DMS79 (cell line): ENCODE data around the gene MGAT5B.
"Not testable (repeated sequence)": the region's sequence is repeated elsewhere in the genome, so short reads cannot be mapped to it uniquely, and the experiment has no call there.

ENCODE experiments used
- DNase-seq: peaks from one replicate; lab custom pipeline; 2025; lab: John Stamatoyannopoulos, UW

Gene MGAT5B, protein sequence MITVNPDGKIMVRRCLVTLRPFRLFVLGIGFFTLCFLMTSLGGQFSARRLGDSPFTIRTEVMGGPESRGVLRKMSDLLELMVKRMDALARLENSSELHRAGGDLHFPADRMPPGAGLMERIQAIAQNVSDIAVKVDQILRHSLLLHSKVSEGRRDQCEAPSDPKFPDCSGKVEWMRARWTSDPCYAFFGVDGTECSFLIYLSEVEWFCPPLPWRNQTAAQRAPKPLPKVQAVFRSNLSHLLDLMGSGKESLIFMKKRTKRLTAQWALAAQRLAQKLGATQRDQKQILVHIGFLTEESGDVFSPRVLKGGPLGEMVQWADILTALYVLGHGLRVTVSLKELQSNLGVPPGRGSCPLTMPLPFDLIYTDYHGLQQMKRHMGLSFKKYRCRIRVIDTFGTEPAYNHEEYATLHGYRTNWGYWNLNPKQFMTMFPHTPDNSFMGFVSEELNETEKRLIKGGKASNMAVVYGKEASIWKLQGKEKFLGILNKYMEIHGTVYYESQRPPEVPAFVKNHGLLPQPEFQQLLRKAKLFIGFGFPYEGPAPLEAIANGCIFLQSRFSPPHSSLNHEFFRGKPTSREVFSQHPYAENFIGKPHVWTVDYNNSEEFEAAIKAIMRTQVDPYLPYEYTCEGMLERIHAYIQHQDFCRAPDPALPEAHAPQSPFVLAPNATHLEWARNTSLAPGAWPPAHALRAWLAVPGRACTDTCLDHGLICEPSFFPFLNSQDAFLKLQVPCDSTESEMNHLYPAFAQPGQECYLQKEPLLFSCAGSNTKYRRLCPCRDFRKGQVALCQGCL

DNA sequence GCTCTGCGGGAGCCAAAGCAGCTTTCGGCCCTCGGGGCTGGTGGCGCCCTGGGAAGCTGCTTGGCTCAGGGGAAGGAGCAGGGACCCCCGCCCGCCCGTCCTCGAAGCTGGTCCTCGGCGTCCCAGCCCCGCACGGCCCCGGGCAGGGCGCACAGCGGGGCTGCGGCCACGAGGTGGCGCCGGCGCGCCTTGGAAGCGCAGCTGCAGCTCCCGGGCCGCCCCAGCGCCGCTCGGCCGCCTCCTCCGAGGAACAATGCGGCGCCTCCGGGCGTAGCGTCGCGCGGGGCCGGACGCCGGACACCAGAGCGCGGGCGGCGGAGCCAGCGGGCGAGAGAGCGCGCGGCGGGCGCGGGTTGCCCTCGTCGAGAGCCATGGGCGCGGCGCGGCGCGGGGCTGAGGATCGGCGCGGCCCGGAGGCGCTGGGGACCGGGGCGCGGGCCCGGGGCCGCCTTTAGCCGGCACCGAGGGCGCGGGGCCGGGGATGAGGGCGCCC is at the start of gene MGAT5B:
TSS of gene MGAT5B (plus strand) at position 229 of the 493 bp plus-strand sequence. CDS start 626 bp downstream, outside the sequence.
- DNase-seq = peak; percentile 10

DNA sequence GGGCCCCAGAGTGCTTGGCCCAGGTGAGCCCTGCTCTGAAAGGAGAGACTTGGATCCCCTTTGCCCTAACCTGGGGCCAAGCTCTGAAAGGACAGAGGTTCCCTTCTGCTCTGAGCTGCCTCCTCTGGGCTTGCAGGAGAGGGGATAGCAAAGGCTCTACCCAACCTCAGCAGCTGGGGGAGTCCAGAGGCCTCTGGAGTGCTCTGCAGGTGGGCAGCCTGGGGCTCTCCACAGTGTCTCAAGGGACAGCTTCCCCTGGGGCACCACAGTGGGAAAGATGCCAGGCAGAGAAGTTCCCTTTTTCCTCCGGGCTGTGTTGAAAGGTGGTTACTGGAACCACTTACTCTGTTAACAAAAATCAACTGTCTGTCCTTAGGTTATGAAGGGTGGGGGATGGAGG is 48.2 kb upstream of the MGAT5B start:
- DNase-seq = peak; percentile 65

DNA sequence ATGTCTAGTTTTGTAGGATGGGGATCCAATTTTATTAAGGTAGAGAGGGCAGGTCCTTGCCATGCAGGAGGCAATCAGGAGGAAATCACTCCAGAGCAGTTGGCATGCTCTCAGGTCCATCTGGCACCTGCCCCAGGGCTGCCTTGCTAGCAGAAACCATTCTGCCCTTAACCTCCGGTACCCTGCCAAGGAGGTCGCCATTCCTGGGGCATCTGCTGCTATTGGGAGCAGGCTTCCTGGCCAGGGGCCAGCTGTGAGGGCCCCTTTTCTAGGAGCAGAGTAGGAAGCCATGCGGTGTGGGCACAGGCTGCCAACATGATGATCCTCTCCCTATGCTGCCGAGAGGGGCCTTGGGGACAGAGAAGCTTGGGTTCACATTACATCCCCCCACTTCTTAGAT is 47.6 kb upstream of the MGAT5B start:
- DNase-seq = peak; percentile 81

DNA sequence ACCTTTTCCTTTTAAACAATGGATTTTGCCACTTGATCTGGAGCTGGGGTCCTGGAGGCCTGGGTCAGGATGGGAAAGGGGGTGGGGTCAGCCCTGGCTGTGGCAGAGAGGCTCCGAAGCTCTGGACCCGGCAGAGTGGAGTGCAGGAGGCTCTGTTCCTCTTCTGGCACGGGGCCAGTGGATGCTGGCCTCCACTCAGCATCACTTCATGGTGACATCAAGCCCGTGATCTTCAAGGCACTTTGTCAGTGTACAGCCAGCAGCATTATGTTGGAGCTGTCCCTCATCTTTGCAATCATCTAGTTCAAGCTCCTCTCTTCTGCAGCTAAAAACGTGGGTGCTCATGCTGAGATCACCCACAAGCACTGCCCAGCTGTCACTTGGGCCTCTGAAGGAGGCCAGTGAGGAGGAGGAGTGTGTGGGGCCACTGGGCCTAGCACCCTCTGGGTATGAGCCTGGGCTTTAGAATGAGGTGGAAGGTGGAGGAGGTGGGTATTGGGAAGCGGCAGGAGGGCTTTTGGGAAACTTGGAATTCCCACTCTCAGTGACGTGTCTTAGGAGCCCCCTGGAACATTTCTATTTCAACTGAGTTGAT is 45.9 kb upstream of the MGAT5B start:
- no peak for DNase-seq

DNA sequence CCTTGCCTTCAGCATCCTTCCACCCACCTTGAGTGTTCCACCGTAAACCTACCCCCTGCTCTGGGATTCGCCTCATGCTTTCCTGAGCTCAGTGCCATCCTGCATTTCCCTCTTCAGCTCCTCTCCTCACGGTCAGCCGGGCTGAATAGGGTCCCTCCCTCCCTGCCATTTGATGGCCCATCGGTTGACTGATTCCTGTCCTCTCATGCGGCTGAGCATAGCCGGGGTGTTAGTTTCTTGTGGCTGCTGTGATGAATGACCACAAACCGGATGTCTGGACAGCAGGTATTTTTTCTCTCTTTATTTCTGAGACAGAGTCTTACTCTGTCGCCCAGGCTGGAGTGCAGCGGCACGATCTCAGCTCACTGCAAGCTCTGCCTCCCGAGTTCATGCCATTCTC is 44.1 kb upstream of the MGAT5B start:
- no peak for DNase-seq

DNA sequence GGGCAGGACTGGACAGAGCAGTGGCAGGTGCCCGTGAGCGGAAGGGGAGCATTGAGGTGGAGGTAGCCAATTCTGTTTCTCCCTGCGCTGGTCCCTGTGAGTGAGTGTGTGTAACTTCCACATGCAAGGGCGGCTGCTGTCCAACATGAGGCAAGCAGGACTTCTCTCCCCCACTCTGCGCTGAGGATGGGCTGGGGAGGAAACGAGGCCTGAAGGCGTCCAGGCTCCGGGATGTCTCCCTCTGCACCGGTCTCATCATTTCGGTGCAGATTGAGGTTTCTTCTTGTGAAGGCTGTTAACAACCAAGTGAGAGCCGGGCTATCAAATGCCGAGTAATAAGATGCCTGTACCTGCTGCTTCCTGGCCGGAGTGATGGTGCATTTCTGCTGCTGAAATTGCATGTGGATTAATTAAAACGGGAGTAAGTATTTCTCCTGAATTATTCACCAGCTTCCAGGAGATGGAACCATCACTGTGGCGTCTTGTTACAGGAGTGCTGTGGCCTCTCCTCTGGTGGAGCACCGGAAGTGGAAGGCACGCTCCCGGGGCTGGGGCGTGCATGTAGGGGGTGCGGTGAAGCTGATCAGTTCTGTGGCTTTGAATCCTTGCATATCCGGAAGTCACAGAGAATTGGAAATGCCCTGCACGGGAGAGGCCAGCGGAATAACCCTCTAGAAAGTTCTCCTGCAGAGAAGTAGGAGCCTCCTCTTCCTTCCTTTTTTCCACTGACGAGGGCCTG is 41.7 kb upstream of the MGAT5B start:
- no peak for DNase-seq

DNA sequence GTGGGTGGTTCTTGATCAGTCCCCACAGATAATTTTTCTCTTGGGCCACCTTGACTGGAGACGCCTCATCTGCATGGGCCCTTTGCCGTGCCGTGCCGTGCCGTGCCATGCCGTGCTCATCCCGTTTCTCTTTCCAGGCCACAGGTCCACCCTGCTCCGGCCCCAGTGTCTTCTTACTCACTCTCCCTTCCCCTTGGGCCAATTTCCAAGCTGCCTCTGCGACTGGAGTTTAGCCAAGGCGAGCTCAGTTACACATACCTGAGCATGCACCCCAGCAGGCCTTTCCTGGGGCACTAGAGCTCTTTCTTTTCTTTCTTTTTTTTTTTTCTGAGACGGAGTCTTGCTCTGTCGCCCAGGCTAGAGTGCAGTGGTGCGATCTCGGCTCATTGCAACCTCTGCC is 40.5 kb upstream of the MGAT5B start:
- no peak for DNase-seq

DNA sequence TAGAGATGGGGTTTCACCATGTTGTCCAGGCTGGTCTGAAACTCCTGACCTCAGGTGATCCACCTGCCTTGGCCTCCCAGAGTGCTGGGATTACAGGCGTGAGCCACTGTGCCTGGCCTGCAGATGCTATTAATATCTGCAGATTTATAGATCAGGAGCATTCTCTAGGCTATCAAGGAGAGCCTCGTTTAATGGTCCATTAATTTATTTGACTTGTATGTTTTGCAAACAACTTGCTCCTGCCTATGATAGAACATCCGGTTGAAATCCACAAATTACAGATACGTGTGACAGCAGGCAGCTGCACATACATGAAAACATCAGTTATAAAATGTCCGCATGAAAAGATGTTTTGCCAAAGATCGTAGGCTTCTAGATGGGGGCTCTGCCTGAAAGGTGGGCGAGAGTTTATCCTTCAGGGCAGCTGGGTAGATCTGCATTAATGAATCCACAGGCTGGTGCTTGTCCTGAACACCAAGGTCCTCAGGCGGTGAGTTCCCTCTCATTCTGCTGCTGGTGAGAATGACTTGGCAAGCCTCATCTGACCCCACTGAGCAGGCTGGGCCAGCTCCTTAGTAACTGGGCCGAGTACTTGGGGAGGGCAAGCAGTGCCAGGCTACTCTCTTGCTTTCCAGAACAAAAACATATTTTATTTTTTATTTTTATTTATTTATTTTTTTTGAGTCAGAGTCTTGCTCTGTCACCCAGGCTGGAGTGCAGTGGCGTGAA is 37.1 kb upstream of the MGAT5B start:
- DNase-seq = peak; percentile 9

DNA sequence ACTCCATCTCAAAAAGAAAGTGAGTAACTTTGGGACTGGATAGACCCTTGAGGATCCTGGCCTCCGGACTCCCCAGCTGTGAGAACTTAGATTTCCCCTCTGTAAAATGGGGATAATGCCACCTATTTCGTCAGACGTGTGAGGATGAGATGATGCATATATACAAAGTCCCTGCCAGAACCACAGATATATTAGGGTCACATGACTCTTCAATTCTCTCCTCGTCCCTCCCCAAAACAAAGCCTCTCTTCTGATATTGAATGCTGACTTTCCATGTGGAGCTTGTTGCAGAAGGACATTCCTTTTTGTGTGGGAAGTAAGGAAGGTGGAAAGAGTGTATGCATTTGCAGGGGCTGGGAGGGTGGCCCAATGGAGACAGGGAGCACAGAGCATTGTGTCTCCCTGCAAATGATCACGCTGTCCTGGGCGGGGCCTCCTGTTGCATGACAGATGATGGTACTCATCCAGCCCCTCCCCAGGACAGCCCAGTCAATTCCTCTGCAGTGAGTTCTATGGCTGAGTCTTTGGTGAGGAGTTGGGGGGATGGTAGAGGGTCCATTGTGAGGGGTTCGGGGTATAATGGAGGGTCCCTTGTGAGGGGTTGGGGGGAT is 35.1 kb upstream of the MGAT5B start:
- no peak for DNase-seq

DNA sequence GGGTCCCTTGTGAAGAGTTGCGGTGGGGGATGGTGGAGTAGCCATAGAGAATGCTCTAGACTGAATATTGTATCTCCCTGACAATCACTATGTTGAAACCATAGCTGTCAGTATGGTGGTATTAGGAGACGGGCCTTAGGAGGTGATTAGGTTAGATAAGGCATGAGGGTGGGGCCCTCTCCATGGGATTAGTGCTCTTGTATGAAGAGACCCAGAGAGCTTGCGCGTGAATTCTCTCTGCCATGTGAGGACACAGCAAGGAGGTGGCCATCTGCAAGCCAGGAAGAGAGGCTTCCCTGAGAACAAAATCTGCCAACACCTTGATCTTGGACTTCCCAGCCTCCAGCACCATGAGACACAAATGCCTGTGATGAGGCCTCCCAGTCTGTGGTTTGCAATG is 34.5 kb upstream of the MGAT5B start:
- DNase-seq = no peak

DNA sequence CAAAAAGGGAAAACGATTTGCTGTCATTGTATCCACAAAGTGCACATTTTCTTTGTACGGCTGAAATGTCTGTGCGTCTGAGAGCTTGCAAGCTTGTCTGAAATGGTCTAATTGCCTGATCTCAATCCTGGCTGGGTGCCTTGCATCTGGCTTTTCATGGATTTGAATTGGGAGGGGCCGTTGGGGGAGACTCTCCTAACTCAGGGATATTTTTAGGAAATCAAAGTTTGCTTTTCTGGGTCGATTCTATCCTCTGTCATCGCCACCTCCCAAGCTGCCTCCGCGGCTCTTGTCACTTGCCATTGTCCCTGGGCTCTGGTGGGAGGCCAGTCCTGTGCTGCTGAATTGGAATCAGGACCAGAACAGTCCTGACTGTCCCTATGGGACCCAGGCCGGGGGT is 33.3 kb upstream of the MGAT5B start:
- no peak for DNase-seq

DNA sequence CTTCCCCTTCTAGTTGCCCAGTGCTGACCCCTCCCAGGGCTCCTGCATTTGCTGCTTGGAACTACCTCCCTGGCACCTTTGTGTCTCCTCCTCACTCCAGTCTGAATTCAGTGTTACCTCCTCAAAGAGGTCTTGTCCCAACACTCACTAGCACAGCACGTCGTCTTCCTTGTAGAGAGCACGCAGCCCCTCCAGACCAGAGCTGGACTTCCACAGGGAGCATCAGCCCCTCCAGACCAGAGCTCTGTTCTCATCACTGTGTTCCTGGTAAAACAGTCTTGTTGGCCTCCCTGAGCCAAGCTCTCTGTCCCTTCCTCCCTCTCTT is 27.8 kb upstream of the MGAT5B start:
- no peak for DNase-seq

DNA sequence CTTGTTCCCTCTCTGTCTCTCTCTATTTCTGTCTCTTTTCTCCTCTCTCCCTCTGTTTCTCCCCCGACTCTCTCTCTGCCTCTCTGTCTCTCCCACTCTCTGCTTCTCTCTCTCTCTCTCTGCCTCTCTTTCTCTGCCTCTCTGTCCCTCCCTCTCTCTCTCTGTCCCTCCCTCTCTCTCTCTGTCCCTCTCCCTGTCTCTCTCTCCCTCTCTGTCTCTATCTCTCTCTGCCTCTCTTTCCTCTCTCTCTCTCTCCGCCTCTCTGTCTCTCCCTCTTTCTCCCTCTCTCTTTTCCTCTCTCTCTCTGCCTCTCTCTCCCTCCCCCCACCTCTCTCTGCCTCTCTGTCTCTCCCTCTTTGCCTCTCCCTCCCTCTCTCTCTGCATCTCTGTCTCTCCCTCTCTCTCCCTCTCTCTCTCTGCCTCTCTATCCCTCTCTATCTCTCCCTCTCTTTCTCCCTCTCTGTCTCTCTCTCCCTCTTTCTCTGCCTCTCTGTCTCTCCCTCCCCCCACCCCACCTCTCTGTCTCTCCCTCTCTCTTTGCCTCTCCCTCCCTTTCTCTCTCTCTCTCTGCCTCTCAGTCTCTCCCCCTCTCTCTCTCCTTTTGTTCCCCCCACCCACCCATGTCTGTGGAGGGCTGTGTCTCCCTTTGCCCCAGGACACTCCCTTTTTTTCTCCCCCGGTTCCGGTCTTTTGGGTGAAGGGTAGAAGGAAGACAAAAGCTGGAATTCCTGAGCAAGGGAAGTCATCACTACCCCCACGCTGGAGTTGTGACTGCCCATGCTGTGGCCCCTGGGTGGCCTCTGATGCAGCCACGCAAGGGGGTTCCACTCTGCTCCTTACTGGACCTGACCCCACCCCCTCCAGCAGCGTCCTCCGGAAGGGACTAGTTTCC is 27.1 kb upstream of the MGAT5B start:
- DNase-seq = no peak

DNA sequence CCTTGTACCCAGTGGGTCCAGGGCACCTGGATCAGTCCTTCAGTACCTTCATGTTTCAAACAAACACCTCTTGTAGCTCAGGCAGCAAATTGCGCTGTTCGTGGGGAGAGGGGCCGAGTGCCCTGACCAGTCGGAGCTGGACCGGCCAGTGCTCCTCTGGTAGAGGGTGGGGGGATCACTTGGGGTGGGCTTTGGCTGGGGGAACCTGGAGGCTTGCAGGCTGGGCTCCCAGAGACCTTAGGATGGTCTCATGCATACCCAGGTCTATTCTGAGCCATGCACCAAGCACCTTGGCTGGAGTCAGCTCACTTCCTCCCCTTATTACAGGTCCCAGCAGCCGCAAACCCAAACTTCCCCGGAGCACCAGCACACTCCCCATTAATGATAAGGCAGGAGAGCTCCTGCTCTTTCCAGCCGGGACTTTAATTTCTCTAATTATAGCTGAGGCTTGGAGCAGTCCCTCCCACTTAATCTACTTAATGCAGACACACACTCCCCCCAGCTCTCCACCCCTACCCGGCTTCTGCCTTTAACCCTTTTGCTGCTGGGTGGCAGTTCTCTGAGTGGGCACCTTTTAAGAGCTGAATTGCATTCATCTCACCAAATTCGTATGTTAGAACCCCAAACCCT is 26.3 kb upstream of the MGAT5B start:
- DNase-seq = no peak

DNA sequence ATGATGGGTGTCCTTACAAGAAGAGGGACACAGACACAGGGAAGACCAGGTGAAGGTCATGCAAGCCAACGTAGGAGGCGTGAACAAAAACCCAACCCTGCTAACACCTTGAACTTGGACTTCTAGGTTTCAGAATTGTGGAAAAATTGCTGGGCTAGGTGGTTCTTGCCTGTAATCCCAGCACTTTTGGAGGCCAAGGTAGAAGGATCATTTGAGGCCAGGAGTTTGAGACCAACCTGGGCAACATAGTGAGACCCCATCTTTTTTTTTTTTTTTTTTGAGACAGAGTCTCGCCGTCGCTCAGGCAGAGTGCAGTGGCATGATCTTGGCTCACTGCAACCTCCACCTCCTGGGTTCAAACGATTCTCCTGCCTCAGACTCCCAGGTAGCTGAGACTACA is 25.1 kb upstream of the MGAT5B start:
- not testable (repeated sequence) for DNase-seq

DNA sequence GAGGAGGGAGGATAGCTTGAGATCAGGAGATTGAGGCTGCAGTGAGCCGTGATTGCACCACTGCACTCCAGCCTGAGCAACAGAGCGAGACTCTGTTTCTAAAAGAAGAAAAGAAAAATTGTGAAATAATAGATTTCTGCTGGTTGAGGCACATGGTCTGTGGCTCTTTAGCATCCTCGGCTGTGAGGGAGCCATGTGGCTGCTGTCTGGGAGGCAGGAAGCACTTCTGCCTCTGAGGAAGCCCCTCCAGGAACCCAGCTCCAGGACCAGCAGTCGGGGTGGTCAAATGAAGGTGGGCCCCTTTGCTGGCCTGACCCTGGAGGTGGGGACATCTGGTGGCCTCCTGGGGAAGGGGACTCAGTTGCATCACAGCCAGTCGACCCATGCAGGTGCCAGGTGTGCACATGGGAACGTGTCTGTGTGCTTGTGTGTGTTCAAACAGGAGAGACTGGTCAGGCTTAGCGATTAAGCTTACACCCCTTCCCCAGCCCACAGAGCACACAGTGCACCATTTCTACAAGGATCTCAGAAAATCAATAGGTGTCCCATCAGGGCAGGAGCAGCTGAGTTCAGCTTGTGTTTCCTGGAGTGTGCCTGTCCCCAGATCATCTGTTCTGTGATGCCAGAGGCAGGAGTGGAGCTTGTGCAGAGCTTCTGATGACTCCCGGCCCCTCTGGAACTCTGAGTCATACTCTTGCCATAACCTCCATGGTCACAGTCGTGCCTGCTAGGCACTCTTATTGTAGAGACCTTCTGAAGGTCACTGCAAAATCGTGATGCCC is 24.3 kb upstream of the MGAT5B start:
- DNase-seq = no peak

DNA sequence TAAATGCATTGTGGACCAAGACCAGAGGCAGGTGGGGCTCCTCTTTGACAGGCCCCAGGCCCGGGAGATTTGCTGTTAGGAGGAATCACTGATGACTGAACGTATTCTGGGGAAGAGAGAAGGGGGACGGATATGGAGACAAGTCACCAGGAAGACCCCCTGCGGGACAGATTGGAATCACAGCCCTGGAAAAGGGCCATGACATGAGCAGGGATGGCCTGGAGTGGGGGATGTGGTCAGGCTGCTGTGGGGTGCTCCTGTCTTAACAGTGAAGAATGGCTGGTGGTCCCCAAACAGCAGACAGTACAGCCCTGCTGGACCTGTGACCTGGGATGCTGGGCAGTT is 23.7 kb upstream of the MGAT5B start:
- DNase-seq = no peak

DNA sequence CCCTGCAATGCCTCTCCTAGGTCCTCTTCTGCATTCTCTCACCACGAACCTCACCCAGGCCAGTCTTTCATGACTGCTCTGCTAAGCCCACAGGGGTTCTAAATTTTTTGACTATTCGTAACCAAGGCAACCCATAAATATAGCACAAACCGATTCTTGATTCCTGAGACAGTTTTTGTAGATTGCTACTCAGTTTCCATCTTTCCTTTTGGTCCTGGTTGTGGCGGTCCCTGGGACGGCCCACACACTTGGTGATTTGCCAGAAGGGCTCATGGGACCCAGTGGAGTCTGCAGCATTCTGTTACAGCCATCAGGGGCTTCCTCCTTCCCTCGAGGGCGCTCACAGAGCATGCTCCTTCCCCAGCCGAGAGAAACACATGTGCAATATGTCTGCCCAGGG is 23.4 kb upstream of the MGAT5B start:
- DNase-seq = no peak

DNA sequence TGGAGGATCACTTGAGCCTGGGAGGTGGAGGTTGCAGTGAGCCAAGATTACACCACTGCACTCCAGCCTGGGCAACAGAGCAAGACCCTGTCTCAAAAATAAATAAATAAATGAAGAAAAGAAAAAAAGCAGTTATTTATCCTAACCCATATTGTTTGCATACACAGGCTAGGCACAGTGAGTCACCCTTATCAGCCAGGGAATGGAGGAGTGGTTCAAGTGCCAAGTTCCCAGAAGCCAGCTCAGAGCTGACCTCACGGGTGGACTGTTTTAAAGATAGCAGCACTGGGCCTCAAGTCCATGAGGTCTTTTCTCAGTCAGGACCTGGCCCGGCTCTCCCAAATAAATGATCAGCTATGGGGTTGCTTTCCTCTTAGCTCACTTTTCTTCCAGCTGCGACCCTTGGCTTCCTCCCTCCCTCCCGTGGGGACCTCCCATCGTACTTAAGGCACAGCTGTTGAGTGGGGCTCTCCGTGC is 22.6 kb upstream of the MGAT5B start:
- DNase-seq = no peak
